IMR-90 (cell line): ENCODE measurements around the gene ZDHHC14. TPM values are rescaled to one million over a fixed set of nuclear protein-coding genes. Genes with fewer than 3 reads are reported as not detected.

Experiments
- ATAC-seq: fragments of 200-7000 bp; cut with Tn5 transposase; 2 replicates; pipeline ENCODE4 v1.9.1; 2020; ENCODE audit warnings: low read depth, mild to moderate bottlenecking, moderate library complexity
- BruUV-seq: library from RNA; stranded (reverse); fragments of 400-500 nt; replicated peaks from 2 replicates; lab custom pipeline; 2021; lab: Mats Ljungman, UMichigan
- CTCF ChIA-PET: fragments of 300-600 bp; formaldehyde crosslinking; extraction: SDS; loops from one replicate; lab custom pipeline; 2021; ENCODE audit warnings: antibody characterized with exemption; lab: Yijun Ruan, JAX
- POLR2A ChIA-PET: fragments of 300-600 bp; sonication (Branson Sonifier 250); formaldehyde crosslinking; loops from one replicate; lab custom pipeline; 2022; ENCODE audit warnings: antibody characterized with exemption; ENCODE audit not compliant: unreplicated experiment; lab: Charles Lee
- DNase-seq: peaks from one replicate; pipeline ENCODE4 v3.0.0; 2013
- H2AFZ ChIP-seq: replicated peaks from 2 replicates; pipeline ENCODE3; 2013; ENCODE audit warnings: low read length, mild to moderate bottlenecking; ENCODE audit not compliant: poor library complexity
- H2AK5ac ChIP-seq: 2 replicates; pipeline ENCODE4 v1.6.1; 2013; ENCODE audit warnings: low read depth, low read length, inconsistent platforms
- H2AK9ac ChIP-seq: replicated peaks from 2 replicates; pipeline ENCODE3; 2013; ENCODE audit warnings: mild to moderate bottlenecking, low read depth, low read length, moderate library complexity; ENCODE audit not compliant: poor library complexity
- H2BK120ac ChIP-seq: 2 replicates; pipeline ENCODE4 v1.6.1; 2013; ENCODE audit warnings: low read depth, low read length, inconsistent platforms
- H2BK15ac ChIP-seq: 3 replicates; pipeline ENCODE4 v1.6.1; 2013; ENCODE audit warnings: low read depth, low read length, inconsistent platforms
- H2BK20ac ChIP-seq: 2 replicates; pipeline ENCODE4 v1.6.1; 2013; ENCODE audit warnings: low read depth, mild to moderate bottlenecking, inconsistent platforms, low read length, moderate library complexity
- H2BK5ac ChIP-seq: 2 replicates; pipeline ENCODE4 v1.6.1; 2013; ENCODE audit warnings: mild to moderate bottlenecking, low read depth, low read length, inconsistent platforms; ENCODE audit not compliant: poor library complexity, severe bottlenecking
- H3K14ac ChIP-seq: replicated peaks from 2 replicates; pipeline ENCODE4 v1.6.1; 2013; ENCODE audit warnings: low read depth, low read length, inconsistent platforms
- H3K18ac ChIP-seq: 2 replicates; pipeline ENCODE4 v1.6.1; 2013; ENCODE audit warnings: low read depth, low read length, control low read depth
- H3K23ac ChIP-seq: 2 replicates; pipeline ENCODE4 v1.6.1; 2013; ENCODE audit warnings: low read depth, low read length, inconsistent platforms
- H3K27ac ChIP-seq: 2 replicates; pipeline ENCODE4 v1.5.1; 2013; ENCODE audit warnings: mild to moderate bottlenecking, control low read depth, low read length; ENCODE audit not compliant: insufficient read depth
- H3K27me3 ChIP-seq: 2 replicates; pipeline ENCODE4 v1.6.1; 2013; ENCODE audit warnings: low read length; ENCODE audit not compliant: control insufficient read depth, insufficient read depth
- H3K36me3 ChIP-seq: 2 replicates; pipeline ENCODE4 v1.6.1; 2013; ENCODE audit warnings: low read length, mixed read lengths; ENCODE audit not compliant: control insufficient read depth, insufficient read depth
- H3K4ac ChIP-seq: 2 replicates; pipeline ENCODE4 v1.6.1; 2013; ENCODE audit warnings: low read depth, low read length, inconsistent platforms
- H3K4me1 ChIP-seq: 2 replicates; pipeline ENCODE4 v1.6.1; 2013; ENCODE audit warnings: low read length, mixed read lengths; ENCODE audit not compliant: control insufficient read depth, insufficient read depth
- H3K4me2 ChIP-seq: 2 replicates; pipeline ENCODE4 v1.6.1; 2013; ENCODE audit warnings: low read depth, mild to moderate bottlenecking, control low read depth, low read length, moderate library complexity
- H3K4me3 ChIP-seq: 2 replicates; pipeline ENCODE4 v1.5.1; 2013; ENCODE audit warnings: low read depth, mild to moderate bottlenecking, control low read depth, low read length, moderate library complexity; ENCODE audit not compliant: insufficient read depth
- H3K56ac ChIP-seq: 2 replicates; pipeline ENCODE4 v1.6.1; 2013; ENCODE audit warnings: low read length, inconsistent platforms; ENCODE audit not compliant: insufficient read depth; ENCODE audit errors: extremely low read depth
- H3K79me1 ChIP-seq, 2 experiments: 2 replicates each; pipeline ENCODE4 v1.6.1; 2013; ENCODE audit warnings: low read length in 2 of 2, inconsistent platforms in 1 of 2, low read depth in 1 of 2
- H3K9ac ChIP-seq: 2 replicates; pipeline ENCODE4 v1.6.1; 2013; ENCODE audit warnings: low read depth, low read length, control low read depth
- H3K9me1 ChIP-seq: 2 replicates; pipeline ENCODE4 v1.6.1; 2013; ENCODE audit warnings: low read length, inconsistent platforms; ENCODE audit not compliant: insufficient read depth
- H3K9me3 ChIP-seq: 2 replicates; pipeline ENCODE4 v1.6.1; 2013; ENCODE audit warnings: low read length; ENCODE audit not compliant: control insufficient read depth, insufficient read depth
- H4K20me1 ChIP-seq: 2 replicates; pipeline ENCODE4 v1.6.1; 2013; ENCODE audit warnings: low read length, inconsistent platforms; ENCODE audit not compliant: insufficient read depth
- H4K5ac ChIP-seq: 2 replicates; pipeline ENCODE4 v1.6.1; 2013; ENCODE audit warnings: mild to moderate bottlenecking, low read depth, low read length, control low read depth
- H4K8ac ChIP-seq, 2 experiments: 2 replicates each; pipeline ENCODE4 v1.6.1; 2013; ENCODE audit warnings: low read depth in 2 of 2, low read length in 2 of 2, control low read depth in 1 of 2, inconsistent platforms in 1 of 2
- H4K91ac ChIP-seq: 2 replicates; pipeline ENCODE4 v1.6.1; 2013; ENCODE audit warnings: low read depth, low read length, inconsistent platforms; ENCODE audit not compliant: insufficient read depth
- BHLHE40 ChIP-seq: fragments of 150-350 bp; IDR thresholded peaks from 2 replicates; pipeline ENCODE4 v1.6.1; 2016; ENCODE audit warnings: mild to moderate bottlenecking, low read depth, low read length
- CEBPB ChIP-seq: IDR thresholded peaks from 2 replicates; pipeline ENCODE4 v1.6.1; 2012; ENCODE audit warnings: low read depth, low read length, improper control_type of control experiment
- CHD1 ChIP-seq: IDR thresholded peaks from 2 replicates; pipeline ENCODE4 v1.6.1; 2012; ENCODE audit warnings: low read depth, low read length, improper control_type of control experiment
- FOS ChIP-seq: fragments of 150-350 bp; IDR thresholded peaks from 2 replicates; pipeline ENCODE4 v1.6.1; 2016; ENCODE audit warnings: low read depth, low read length
- MAFK ChIP-seq: IDR thresholded peaks from 2 replicates; pipeline ENCODE4 v1.6.1; 2012; ENCODE audit warnings: low read depth, low read length, improper control_type of control experiment
- MAZ ChIP-seq: IDR thresholded peaks from 2 replicates; pipeline ENCODE4 v1.6.1; 2012; ENCODE audit warnings: low read depth, mild to moderate bottlenecking, low read length, improper control_type of control experiment, moderate library complexity, borderline replicate concordance
- MXI1 ChIP-seq: IDR thresholded peaks from 2 replicates; pipeline ENCODE4 v1.6.1; 2012; ENCODE audit warnings: low read depth, mild to moderate bottlenecking, low read length, moderate library complexity, borderline replicate concordance
- NFE2L2 ChIP-seq: fragments of 150-350 bp; IDR thresholded peaks from 2 replicates; pipeline ENCODE4 v1.6.1; 2016; ENCODE audit warnings: low read depth, mild to moderate bottlenecking, low read length
- POLR2A ChIP-seq: IDR thresholded peaks from 2 replicates; pipeline ENCODE4 v1.6.1; 2012; ENCODE audit warnings: mild to moderate bottlenecking, low read depth, low read length
- RAD21 ChIP-seq: IDR thresholded peaks from 2 replicates; pipeline ENCODE4 v1.6.1; 2012; ENCODE audit warnings: low read length, improper control_type of control experiment
- RCOR1 ChIP-seq: IDR thresholded peaks from 2 replicates; pipeline ENCODE4 v1.6.1; 2012; ENCODE audit warnings: mild to moderate bottlenecking, low read length, improper control_type of control experiment; ENCODE audit not compliant: insufficient replicate concordance
- RFX5 ChIP-seq: IDR thresholded peaks from 2 replicates; pipeline ENCODE4 v1.8.0; 2012; ENCODE audit warnings: low read depth, mild to moderate bottlenecking, low read length, moderate library complexity
- SMC3 ChIP-seq: fragments of 150-350 bp; IDR thresholded peaks from 2 replicates; pipeline ENCODE4 v1.6.1; 2016; ENCODE audit warnings: low read depth, mild to moderate bottlenecking, antibody characterized with exemption, low read length, moderate library complexity
- WGBS, 2 experiments: methylation state at CpG; one replicate each; pipeline versions ENCODE4 v1.1.5 to v1.1.7; 2013; ENCODE audit warnings: missing lambda C conversion rate in 2 of 2; ENCODE audit not compliant: insufficient read length in 1 of 2; ENCODE audit errors: extremely low coverage in 2 of 2; 5-methylcytosine and 5-hydroxymethylcytosine counted together
- dilution Hi-C: fragments of 300-500 bp; cut with HindIII; formaldehyde crosslinking; loops from one replicate; pipeline ENCODE4 v1.14.3; 2018; ENCODE audit warnings: low sequenced_read_pairs; ENCODE audit not compliant: unreplicated experiment
- in situ Hi-C: fragments of 300-500 bp; cut with MboI; formaldehyde crosslinking; loops from 3 replicates; pipeline ENCODE4 v1.14.3; 2019; ENCODE audit warnings: low sequenced_read_pairs, inconsistent platforms, mixed read lengths
- intact Hi-C: fragments of 100-400 bp; cut with micrococcal nuclease; formaldehyde crosslinking; loops from 2 replicates; pipeline ENCODE4 v1.10.0; 2022
- polyA plus RNA-seq, 3 experiments: library from polyadenylated mRNA; depleted of rRNA; stranded (reverse); fragments of >200 nt; gene quantifications; 2 replicates each; pipeline ENCODE4 v1.2.3, GENCODE V29; 2012; ENCODE audit warnings: low replicate concordance in 1 of 3
- total RNA-seq: library from RNA; depleted of rRNA; stranded (reverse); fragments of >200 nt; gene quantifications from 2 replicates; pipeline ENCODE4 v1.2.3, GENCODE V29; 2012
- TF ChIP-seq, protein P1 (sequence below): fragments of 150-350 bp; IDR thresholded peaks from 2 replicates; pipeline ENCODE4 v1.6.1; 2016; ENCODE audit warnings: low read depth, mild to moderate bottlenecking, low read length, moderate library complexity, borderline replicate concordance
- TF ChIP-seq, protein P2 (sequence below): fragments of 150-350 bp; IDR thresholded peaks from 2 replicates; pipeline ENCODE4 v1.6.1; 2017; ENCODE audit warnings: mild to moderate bottlenecking, antibody characterized with exemption, low read length, low read depth
- TF ChIP-seq, protein P3 (sequence below): conservative IDR thresholded peaks from 2 replicates; pipeline ENCODE4 v1.5.1; 2012; ENCODE audit warnings: mild to moderate bottlenecking, low read depth, low read length, improper control_type of control experiment

ZDHHC14 gene
- total and polyA plus RNA-seq, 2 of the 4 experiments (the other 2 are of a cell fraction) = 0.90 to 2.0 TPM

DNA sequence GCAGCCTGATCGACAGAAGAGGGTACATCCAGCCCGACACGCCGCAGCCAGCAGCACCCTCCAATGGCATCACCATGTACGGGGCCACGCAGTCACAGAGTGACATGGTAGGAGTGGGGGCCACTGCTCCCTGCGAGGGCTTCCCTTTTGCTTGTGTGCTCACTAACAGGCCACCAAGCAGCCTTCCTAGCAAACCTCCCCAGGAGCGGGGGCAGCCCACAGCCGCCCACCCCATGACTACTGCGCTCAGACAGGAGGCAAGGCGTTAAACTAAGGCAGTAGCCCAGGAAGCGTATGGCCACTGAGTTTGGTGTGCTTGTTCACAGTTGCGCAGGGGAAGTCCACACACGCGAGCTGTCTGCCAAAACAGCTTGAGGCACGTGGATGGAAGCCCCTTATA is 272.5 kb downstream of the ZDHHC14 start:
- Histone ChIP-seq H2BK15ac (no peak overlapping the region), H4K5ac (no peak overlapping the region), H3K23ac (no peak overlapping the region), H3K4ac (no peak overlapping the region), H4K20me1 (no peaks in the 10 kb centered on the region), H2BK20ac (no peak overlapping the region), H4K91ac (no peak overlapping the region), H3K4me1 (peaks cover 2% of the 10 kb centered on the region), H3K14ac (no peak overlapping the region), H3K18ac (no peak overlapping the region), H3K27me3 (no peaks in the 10 kb centered on the region; the same call in 1 of the 2 replicates), H3K9me3 (no peaks in the 10 kb centered on the region), H2AK9ac (no peak overlapping the region), H3K9me1 (peaks cover 3% of the 10 kb centered on the region; the same call in 1 of the 2 replicates), H4K8ac (no peak overlapping the region), H3K36me3 (no peaks in the 10 kb centered on the region), H3K56ac (no peak overlapping the region), H2BK120ac (no peak overlapping the region), H2AFZ (peak overlapping the region; percentile 58), H3K27ac (no peak overlapping the region), H3K79me1 (no peaks in the 10 kb centered on the region), H2BK5ac (no peak overlapping the region), H3K9ac (no peak overlapping the region), H3K4me2 (no peak overlapping the region), H3K4me3 (no peak overlapping the region), H2AK5ac (no peak overlapping the region)
- in situ Hi-C loops (no loop called here), intact Hi-C loops (no loop called here), dilution Hi-C loops (no loop called here)
- BruUV-seq = no TSS peak
- TF ChIP-seq MAFK (no peak), RCOR1 (no peak), RAD21 (no peak), RFX5 (no peak), BHLHE40 (no peak), CEBPB (no peak), SMC3 (no peak), POLR2A (no peak), MXI1 (no peak), NFE2L2 (no peak), FOS (no peak), CHD1 (no peak), MAZ (no peak)
- TF ChIP-seq, protein P1, sequence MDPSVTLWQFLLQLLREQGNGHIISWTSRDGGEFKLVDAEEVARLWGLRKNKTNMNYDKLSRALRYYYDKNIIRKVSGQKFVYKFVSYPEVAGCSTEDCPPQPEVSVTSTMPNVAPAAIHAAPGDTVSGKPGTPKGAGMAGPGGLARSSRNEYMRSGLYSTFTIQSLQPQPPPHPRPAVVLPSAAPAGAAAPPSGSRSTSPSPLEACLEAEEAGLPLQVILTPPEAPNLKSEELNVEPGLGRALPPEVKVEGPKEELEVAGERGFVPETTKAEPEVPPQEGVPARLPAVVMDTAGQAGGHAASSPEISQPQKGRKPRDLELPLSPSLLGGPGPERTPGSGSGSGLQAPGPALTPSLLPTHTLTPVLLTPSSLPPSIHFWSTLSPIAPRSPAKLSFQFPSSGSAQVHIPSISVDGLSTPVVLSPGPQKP = no peak
- TF ChIP-seq, protein P2, sequence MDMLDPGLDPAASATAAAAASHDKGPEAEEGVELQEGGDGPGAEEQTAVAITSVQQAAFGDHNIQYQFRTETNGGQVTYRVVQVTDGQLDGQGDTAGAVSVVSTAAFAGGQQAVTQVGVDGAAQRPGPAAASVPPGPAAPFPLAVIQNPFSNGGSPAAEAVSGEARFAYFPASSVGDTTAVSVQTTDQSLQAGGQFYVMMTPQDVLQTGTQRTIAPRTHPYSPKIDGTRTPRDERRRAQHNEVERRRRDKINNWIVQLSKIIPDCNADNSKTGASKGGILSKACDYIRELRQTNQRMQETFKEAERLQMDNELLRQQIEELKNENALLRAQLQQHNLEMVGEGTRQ = no peak
- TF ChIP-seq, protein P3, sequence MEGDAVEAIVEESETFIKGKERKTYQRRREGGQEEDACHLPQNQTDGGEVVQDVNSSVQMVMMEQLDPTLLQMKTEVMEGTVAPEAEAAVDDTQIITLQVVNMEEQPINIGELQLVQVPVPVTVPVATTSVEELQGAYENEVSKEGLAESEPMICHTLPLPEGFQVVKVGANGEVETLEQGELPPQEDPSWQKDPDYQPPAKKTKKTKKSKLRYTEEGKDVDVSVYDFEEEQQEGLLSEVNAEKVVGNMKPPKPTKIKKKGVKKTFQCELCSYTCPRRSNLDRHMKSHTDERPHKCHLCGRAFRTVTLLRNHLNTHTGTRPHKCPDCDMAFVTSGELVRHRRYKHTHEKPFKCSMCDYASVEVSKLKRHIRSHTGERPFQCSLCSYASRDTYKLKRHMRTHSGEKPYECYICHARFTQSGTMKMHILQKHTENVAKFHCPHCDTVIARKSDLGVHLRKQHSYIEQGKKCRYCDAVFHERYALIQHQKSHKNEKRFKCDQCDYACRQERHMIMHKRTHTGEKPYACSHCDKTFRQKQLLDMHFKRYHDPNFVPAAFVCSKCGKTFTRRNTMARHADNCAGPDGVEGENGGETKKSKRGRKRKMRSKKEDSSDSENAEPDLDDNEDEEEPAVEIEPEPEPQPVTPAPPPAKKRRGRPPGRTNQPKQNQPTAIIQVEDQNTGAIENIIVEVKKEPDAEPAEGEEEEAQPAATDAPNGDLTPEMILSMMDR = no peak
- WGBS, 2 experiments = 83% methylated on average over 6 of the region's 16 CpGs; no CpG with 5 or more reads in 1 of the 2 experiments
- no peak for DNase-seq
- ChIA-PET CTCF (no interaction called here), POLR2A (no interaction called here)
- ATAC-seq = no peak
